ENCODE data around the gene MCM3AP. TPM values are rescaled to one million over a fixed set of nuclear protein-coding genes. Genes with fewer than 3 reads are reported as not detected.

The MCM3AP gene
- total and polyA plus RNA-seq, 5 donors = 26.0 to 62.1 (median 59.5) TPM

GRCh38 chr21:46189213-46189958 is 96.0 kb downstream of the MCM3AP start:
- no peaks in the 10 kb centered on the region for H3K9me3 ChIP-seq (ENCODE audit: control insufficient read depth, low read length)
- H3K27ac ChIP-seq (ENCODE audit: low read length) = peak overlapping the region; percentile 86
- intact Hi-C loops (cut with DNase I) = no loop called here
- ATAC-seq (peak in 1 of 2 donors; percentile 2), DNase-seq (peak in 1 of 3 donors; percentile 32)
- H3K4me3 ChIP-seq (ENCODE audit: low read length) = no peak overlapping the region
- H3K4me1 ChIP-seq (ENCODE audit: control insufficient read depth, insufficient read depth, low read length) = peaks cover 9% of the 10 kb centered on the region
- H3K27me3 ChIP-seq (ENCODE audit: control insufficient read depth, insufficient read depth) = no peaks in the 10 kb centered on the region
- WGBS = 67% methylated on average over 9 of the region's 9 CpGs

GRCh38 chr21:46188226-46189212 is 96.9 kb downstream of the MCM3AP start:
- Histone ChIP-seq H3K4me3 (ENCODE audit: low read length) (no peak overlapping the region), H3K9me3 (ENCODE audit: control insufficient read depth, low read length) (no peaks in the 10 kb centered on the region), H3K4me1 (ENCODE audit: control insufficient read depth, insufficient read depth, low read length) (peaks cover 9% of the 10 kb centered on the region), H3K27ac (ENCODE audit: low read length) (peak overlapping the region; percentile 86), H3K27me3 (ENCODE audit: control insufficient read depth, insufficient read depth) (no peaks in the 10 kb centered on the region)
- ATAC-seq = peak; percentile 55 to 68
- intact Hi-C loops (cut with DNase I) = no loop called here
- DNase-seq = peak; percentile 62 to 78 (median 74)
- WGBS = 40% methylated on average over 17 of the region's 17 CpGs

GRCh38 chr21:46187814-46188213 is 97.6 kb downstream of the MCM3AP start:
- 58% methylated on average over 7 of the region's 7 CpGs for WGBS
- Histone ChIP-seq H3K27me3 (ENCODE audit: control insufficient read depth, insufficient read depth) (no peaks in the 10 kb centered on the region), H3K27ac (ENCODE audit: low read length) (peak overlapping the region; percentile 68), H3K9me3 (ENCODE audit: control insufficient read depth, low read length) (no peaks in the 10 kb centered on the region), H3K4me3 (ENCODE audit: low read length) (no peak overlapping the region), H3K4me1 (ENCODE audit: control insufficient read depth, insufficient read depth, low read length) (peaks cover 9% of the 10 kb centered on the region)
- intact Hi-C loops (cut with DNase I) = no loop called here
- ATAC-seq = no peak
- DNase-seq = no peak

GRCh38 chr21:46187261-46187660 is 98.2 kb downstream of the MCM3AP start:
- DNase-seq = peak in 1 of 3 donors; percentile 23
- Histone ChIP-seq H3K4me3 (ENCODE audit: low read length) (no peak overlapping the region), H3K9me3 (ENCODE audit: control insufficient read depth, low read length) (no peaks in the 10 kb centered on the region), H3K4me1 (ENCODE audit: control insufficient read depth, insufficient read depth, low read length) (peaks cover 9% of the 10 kb centered on the region), H3K27me3 (ENCODE audit: control insufficient read depth, insufficient read depth) (no peaks in the 10 kb centered on the region), H3K27ac (ENCODE audit: low read length) (no peak overlapping the region)
- intact Hi-C loops (cut with DNase I) = no loop called here
- no peak for ATAC-seq
- 94% methylated on average over 8 of the region's 8 CpGs for WGBS

GRCh38 chr21:46185716-46186115 is 99.7 kb downstream of the MCM3AP start:
- peaks cover 9% of the 10 kb centered on the region for H3K4me1 ChIP-seq (ENCODE audit: control insufficient read depth, insufficient read depth, low read length)
- no peaks in the 10 kb centered on the region for H3K27me3 ChIP-seq (ENCODE audit: control insufficient read depth, insufficient read depth)
- no peaks in the 10 kb centered on the region for H3K9me3 ChIP-seq (ENCODE audit: control insufficient read depth, low read length)
- intact Hi-C loops (cut with DNase I) = no loop called here
- H3K27ac ChIP-seq (ENCODE audit: low read length) = no peak overlapping the region
- DNase-seq (no peak), ATAC-seq (no peak)
- H3K4me3 ChIP-seq (ENCODE audit: low read length) = no peak overlapping the region
- WGBS = 83% methylated on average over 7 of the region's 7 CpGs

Other genes with a start within 250 kb of the MCM3AP start
- gene COL6A2, start 187.5 kb downstream of the MCM3AP start, total RNA-seq = 100 to 1,000 TPM; 198 to 323 (median 274) TPM
- gene COL6A2, start 187.5 kb downstream of the MCM3AP start, polyA plus RNA-seq = 210 TPM
- gene FTCD, start 130.0 kb downstream of the MCM3AP start, total RNA-seq = 1 to 10 TPM; 1.6 to 3.5 (median 2.0) TPM
- 1.00 TPM for gene FTCD, start 130.0 kb downstream of the MCM3AP start, polyA plus RNA-seq
- gene SPATC1L, start 101.2 kb downstream of the MCM3AP start, total RNA-seq = 10 to 100 TPM in 3 of 4 donors, 1 to 10 TPM in 1; 8.8 to 12.0 (median 11.6) TPM
- 10.3 TPM for gene SPATC1L, start 101.2 kb downstream of the MCM3AP start, polyA plus RNA-seq
- gene LSS, start 56.8 kb downstream of the MCM3AP start, total RNA-seq = 10 to 100 TPM; 55.0 to 91.9 (median 79.7) TPM
- 34.1 TPM for gene LSS, start 56.8 kb downstream of the MCM3AP start, polyA plus RNA-seq
- gene YBEY, start 731 bp upstream of the MCM3AP start, total RNA-seq = 10 to 100 TPM; 13.9 to 18.5 (median 16.4) TPM
- gene YBEY, start 731 bp upstream of the MCM3AP start, polyA plus RNA-seq = 10.2 TPM
- gene C21orf58, start 38.3 kb upstream of the MCM3AP start, total RNA-seq = 1 to 10 TPM in 3 of 4 donors, under 1 TPM in 1; 0.84 to 2.1 (median 1.7) TPM
- 1.4 TPM for gene C21orf58, start 38.3 kb upstream of the MCM3AP start, polyA plus RNA-seq
- 10 to 100 TPM; 25.3 to 29.6 (median 27.9) TPM for gene PCNT, start 38.5 kb upstream of the MCM3AP start, total RNA-seq
- 20.8 TPM for gene PCNT, start 38.5 kb upstream of the MCM3AP start, polyA plus RNA-seq
- gene DIP2A, start 173.3 kb upstream of the MCM3AP start, total RNA-seq = 10 to 100 TPM; 36.0 to 40.6 (median 37.4) TPM
- gene DIP2A, start 173.3 kb upstream of the MCM3AP start, polyA plus RNA-seq = 28.6 TPM

Data from right cardiac atrium (tissue), 5 donors.